ENCODE measurements around the gene LRBA.
"Not testable (repeated sequence)": the region's sequence is repeated elsewhere in the genome, so short reads cannot be mapped to it uniquely, and the experiment has no call there.

Gene LRBA

GRCh38 chr4:150942539-150942938 lies 72.5 kb downstream of the LRBA start:
- no peak for DNase-seq

- no peak for DNase-seq
Measured at GRCh38 chr4:150940123-150940522, 75.0 kb downstream of the LRBA start.

- DNase-seq, result no peak
Measured at GRCh38 chr4:150939530-150939929, 75.6 kb downstream of the LRBA start.

- DNase-seq, result no peak
Measured at GRCh38 chr4:150938873-150939499, 76.1 kb downstream of the LRBA start.

- DNase-seq, result no peak
Measured at GRCh38 chr4:150938417-150938816, 76.7 kb downstream of the LRBA start.

- DNase-seq, result no peak
Measured at GRCh38 chr4:150934022-150934421, 81.1 kb downstream of the LRBA start.

- no peak for DNase-seq
Measured at GRCh38 chr4:150931796-150932195, 83.3 kb downstream of the LRBA start.

- DNase-seq, result no peak
Measured at GRCh38 chr4:150931005-150931404, 84.1 kb downstream of the LRBA start.

- DNase-seq, result no peak
Measured at GRCh38 chr4:150923945-150924344, 91.1 kb downstream of the LRBA start.

GRCh38 chr4:150921486-150921885 lies 93.6 kb downstream of the LRBA start:
- DNase-seq, result not testable (repeated sequence)

GRCh38 chr4:150918562-150918961 lies 96.5 kb downstream of the LRBA start:
- not testable (repeated sequence) for DNase-seq

- no peak for DNase-seq
Measured at GRCh38 chr4:150911326-150911725, 103.8 kb downstream of the LRBA start.

GRCh38 chr4:150909116-150909515 lies 106.0 kb downstream of the LRBA start:
- no peak for DNase-seq

GRCh38 chr4:150906987-150907633 lies 108.0 kb downstream of the LRBA start:
- peak; percentile 1 for DNase-seq

GRCh38 chr4:150904671-150905070 lies 110.4 kb downstream of the LRBA start:
- no peak for DNase-seq

- no peak for DNase-seq
Measured at GRCh38 chr4:150903603-150904002, 111.5 kb downstream of the LRBA start.

- no peak for DNase-seq
Measured at GRCh38 chr4:150896497-150896896, 118.6 kb downstream of the LRBA start.

- no peak for DNase-seq
Measured at GRCh38 chr4:150890246-150890645, 124.8 kb downstream of the LRBA start.

- no peak for DNase-seq
Measured at GRCh38 chr4:150889306-150889705, 125.8 kb downstream of the LRBA start.

- no peak for DNase-seq
Measured at GRCh38 chr4:150888625-150889024, 126.5 kb downstream of the LRBA start.

- no peak for DNase-seq
Measured at GRCh38 chr4:150888217-150888616, 126.9 kb downstream of the LRBA start.

- no peak for DNase-seq
Measured at GRCh38 chr4:150886597-150886996, 128.5 kb downstream of the LRBA start.

GRCh38 chr4:150884625-150885024 lies 130.5 kb downstream of the LRBA start:
- no peak for DNase-seq

GRCh38 chr4:150875367-150875766 lies 139.7 kb downstream of the LRBA start:
- no peak for DNase-seq

All from fibroblast of skin of right biceps (primary cell).